Activated CD4-positive, alpha-beta T cell treated with anti-CD3 and anti-CD28 coated beads for 36 hours (primary cell): Measurements from ENCODE around the gene BACE1. TPM values are rescaled to one million over a fixed set of nuclear protein-coding genes. Genes with fewer than 3 reads are reported as not detected.
"Not testable (repeated sequence)": the region's sequence is repeated elsewhere in the genome, so short reads cannot be mapped to it uniquely, and the experiment has no call there.

Experiments used
- ATAC-seq: fragments of 200-7000 bp; cut with Tn5 transposase; one replicate; pipeline ENCODE4 v1.10.0; 2021; ENCODE audit warnings: mild to moderate bottlenecking, moderate library complexity
- CTCF ChIA-PET: fragments of 350-600 bp; sonication (Branson Sonifier 250); formaldehyde crosslinking; loops from one replicate; lab custom pipeline; 2021; ENCODE audit warnings: antibody characterized with exemption; lab: Charles Lee
- POLR2A ChIA-PET: fragments of 350-600 bp; sonication (Branson Sonifier 250); formaldehyde crosslinking; loops from one replicate; lab custom pipeline; 2021; ENCODE audit warnings: antibody characterized with exemption, inconsistent platforms; lab: Charles Lee
- DNase-seq: peaks from one replicate; pipeline ENCODE4 v3.0.0-alpha.2; 2020
- H3K27ac Mint-ChIP-seq: one replicate; pipeline ENCODE4 v1.8.0; 2021; ENCODE audit warnings: mixed read lengths
- H3K27me3 Mint-ChIP-seq: one replicate; pipeline ENCODE4 v1.8.0; 2021; ENCODE audit warnings: mixed read lengths
- H3K36me3 Mint-ChIP-seq: one replicate; pipeline ENCODE4 v1.8.0; 2021; ENCODE audit warnings: low read depth, mixed read lengths
- H3K4me1 Mint-ChIP-seq: one replicate; pipeline ENCODE4 v1.8.0; 2021; ENCODE audit warnings: mixed read lengths
- H3K4me3 Mint-ChIP-seq: one replicate; pipeline ENCODE4 v1.8.0; 2021; ENCODE audit warnings: mild to moderate bottlenecking, moderate library complexity, mixed read lengths
- H3K9me3 Mint-ChIP-seq: one replicate; pipeline ENCODE4 v1.8.0; 2021; ENCODE audit warnings: low read depth, mixed read lengths
- intact Hi-C, 2 experiments: fragments of 100-400 bp; cut with DNase I in 1 of 2; cut with micrococcal nuclease in 1 of 2; formaldehyde crosslinking; loops; one replicate each; pipeline versions ENCODE4 v1.14.2 to v1.15.1; 2022 to 2024; cut with DNase I, micrococcal nuclease
- total RNA-seq, 2 experiments: library from RNA; stranded (reverse); gene quantifications; one replicate each; pipeline ENCODE4 v1.2.3, GENCODE V29; 2021

The BACE1 gene
- total RNA-seq, 2 experiments from 2014 or later = 1.0 TPM

DNA sequence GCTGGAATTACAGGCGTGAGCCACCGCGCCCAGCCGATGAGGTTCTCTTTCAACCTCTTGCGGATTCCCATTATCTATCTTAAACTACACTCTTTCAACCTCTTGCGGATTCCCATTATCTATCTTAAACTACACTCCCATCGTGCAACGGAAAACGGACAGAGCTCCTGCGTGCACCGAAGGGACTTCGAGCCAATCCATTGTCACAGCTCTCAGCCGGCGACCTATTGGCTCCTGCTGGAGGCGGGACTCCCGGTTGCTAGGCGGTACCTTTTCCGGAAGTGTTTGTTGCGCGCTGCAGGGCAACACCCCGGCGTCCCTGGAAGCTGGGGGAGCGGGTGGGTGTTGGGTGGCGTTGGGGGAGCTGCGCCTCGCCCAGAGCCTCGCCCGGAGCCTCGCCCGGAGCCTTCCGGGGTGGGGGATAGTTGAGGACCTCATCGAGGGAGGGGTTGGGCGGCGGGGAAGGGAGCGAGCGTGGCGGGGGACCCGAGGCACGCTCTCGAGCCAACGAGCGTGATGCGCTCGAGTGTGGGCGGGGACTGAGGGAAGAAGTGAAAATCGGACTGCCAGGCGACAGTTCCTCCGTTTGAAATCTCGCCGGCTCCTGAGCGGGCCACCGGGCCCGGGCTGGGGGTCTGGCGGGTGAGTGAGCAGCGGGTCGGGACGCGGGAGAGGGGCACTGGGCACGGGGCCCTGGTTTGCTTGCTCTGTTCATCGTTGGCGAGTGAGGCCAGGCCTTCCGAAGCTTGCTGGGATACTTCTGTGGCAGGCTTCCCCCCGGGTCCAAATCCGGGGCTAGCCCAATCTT is 11.7 kb upstream of the BACE1 start, which contains the start of gene CEP164:
Gene CEP164 (plus strand): TSS at position 288 of the 808 bp plus-strand sequence. CDS start 10,733 bp downstream, outside the sequence.
- DNase-seq (peak; percentile 96), ATAC-seq (peak; percentile 97)
- intact Hi-C loops = loop anchor here (1.0 to 10.0 kb wide), 7 partner anchors 95 to 555 kb away; partner anchors contain the start of genes PCSK7 (in 2 of the 2), RNF214 (in 2 of the 2), BUD13 (in 1 of the 2) and PAFAH1B2 (in 1 of the 2)
- no peaks in the 10 kb centered on the region for H3K9me3 Mint-ChIP-seq
- no peak within 1 kb of the TSS for H3K4me3 Mint-ChIP-seq
- H3K27me3 Mint-ChIP-seq = no peaks in the 10 kb centered on the region
- H3K4me1 Mint-ChIP-seq = peaks cover 13% of the 10 kb centered on the region
- peak within 1 kb of the TSS; percentile 73 for H3K27ac Mint-ChIP-seq
- no peaks in the 10 kb centered on the region for H3K36me3 Mint-ChIP-seq
- ChIA-PET POLR2A (interaction anchor here (0.6 to 1.1 kb wide), 5 partner anchors 12 to 405 kb away, joined by 3 to 6 read pairs (median 3); partner anchors contain the start of genes BACE1 and PCSK7), CTCF (interaction anchor here (0.5 to 1.9 kb wide), 8 partner anchors 8 to 496 kb away, joined by 3 to 5 read pairs (median 4); partner anchors contain the start of genes PCSK7 and RNF214)

DNA sequence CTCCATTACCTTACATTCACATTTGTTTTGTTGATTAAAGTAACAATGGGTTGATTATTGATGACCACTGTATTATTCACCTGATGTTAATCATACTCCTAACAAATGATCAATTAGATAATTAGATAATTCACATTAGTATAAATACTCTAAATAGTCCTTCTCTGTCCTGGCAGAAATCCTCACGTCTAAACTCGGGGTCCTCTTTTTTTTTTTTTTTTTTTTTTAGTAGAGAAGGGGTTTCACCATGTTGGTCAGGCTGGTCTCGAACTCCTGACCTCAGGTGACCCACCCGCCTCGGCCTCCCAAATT is 11.2 kb upstream of the BACE1 start:
- ATAC-seq, H3K27me3 Mint-ChIP-seq, DNase-seq, H3K9me3 Mint-ChIP-seq, H3K4me3 Mint-ChIP-seq, H3K36me3 Mint-ChIP-seq, H3K27ac Mint-ChIP-seq: not testable (repeated sequence)
- CTCF ChIA-PET = interaction anchor here (0.6 to 1.9 kb wide), 5 partner anchors 8 to 496 kb away, joined by 3 to 5 read pairs (median 5); partner anchors contain the start of genes PCSK7 and RNF214
- H3K4me1 Mint-ChIP-seq = peaks cover 13% of the 10 kb centered on the region
- POLR2A ChIA-PET = interaction anchor here (0.6 to 1.1 kb wide), 4 partner anchors 11 to 404 kb away, joined by 3 read pairs; partner anchors contain the start of gene BACE1
- intact Hi-C loops = loop anchor here (1.0 to 10.0 kb wide), 7 partner anchors 95 to 555 kb away; partner anchors contain the start of genes PCSK7 (in 2 of the 2), RNF214 (in 2 of the 2), BUD13 (in 1 of the 2) and PAFAH1B2 (in 1 of the 2)

DNA sequence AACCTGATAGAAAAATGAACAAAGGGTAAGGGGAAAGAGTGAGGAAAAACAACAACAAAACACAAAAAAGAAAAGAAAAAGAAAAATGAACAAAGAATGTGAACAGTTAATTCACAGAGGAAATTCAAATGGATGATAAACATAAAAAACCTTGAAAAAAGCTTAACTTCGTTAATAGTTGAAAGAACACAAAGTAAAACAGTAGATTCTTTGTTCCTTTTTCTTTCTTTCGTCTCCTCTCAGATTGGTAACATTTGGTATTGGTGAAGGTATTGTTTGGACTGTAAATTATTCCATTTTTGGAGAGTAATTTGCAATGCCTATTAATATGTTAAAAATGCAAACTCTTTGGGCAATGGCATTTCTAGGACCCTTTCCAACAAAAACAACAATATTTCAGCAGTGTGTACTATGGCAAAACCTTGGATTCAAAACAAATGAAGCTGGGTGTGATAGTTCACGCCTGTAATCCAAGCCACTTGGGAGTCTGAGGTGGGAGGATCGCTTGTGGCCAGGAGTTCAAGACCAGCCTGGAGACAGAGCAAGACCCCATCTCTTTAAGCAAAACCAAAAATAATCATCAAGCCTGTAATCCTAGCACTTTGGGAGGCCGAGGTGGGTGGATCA is 3.3 kb upstream of the BACE1 start:
- POLR2A ChIA-PET = interaction anchor here (0.6 kb wide), 1 partner anchor 172 kb away, joined by 4 read pairs; no protein-coding TSS in a partner anchor
- H3K9me3 Mint-ChIP-seq = no peaks in the 10 kb centered on the region

DNA sequence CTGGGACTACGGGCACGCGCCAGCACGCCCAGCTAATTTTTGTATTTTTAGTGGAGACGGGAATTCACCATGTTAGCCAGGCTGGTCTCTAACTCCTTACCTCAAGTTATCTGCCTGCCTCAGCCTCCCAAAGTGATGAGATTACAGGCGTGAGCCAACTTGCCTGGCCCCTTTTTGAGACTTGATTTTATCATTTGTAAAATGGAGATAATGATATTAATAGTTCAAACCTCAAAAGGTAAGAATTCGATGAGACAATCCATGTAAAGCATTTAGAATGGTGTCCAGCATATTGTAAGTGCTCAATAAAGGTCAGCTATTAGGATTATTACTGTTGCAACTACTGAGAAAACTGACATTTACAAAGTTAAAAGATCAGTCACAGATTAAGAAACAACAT is 2.7 kb upstream of the BACE1 start:
- CTCF ChIA-PET = interaction anchor here (0.7 to 1.8 kb wide), 3 partner anchors 9 to 754 kb away, joined by 3 to 5 read pairs (median 3); partner anchors contain the start of gene CEP164
- no peak for DNase-seq
- no peak for ATAC-seq
- peaks cover 13% of the 10 kb centered on the region for H3K4me1 Mint-ChIP-seq
- H3K9me3 Mint-ChIP-seq = no peaks in the 10 kb centered on the region
- H3K36me3 Mint-ChIP-seq = no peaks in the 10 kb centered on the region
- no peak overlapping the region for H3K27ac Mint-ChIP-seq
- intact Hi-C loops = no loop called here
- H3K4me3 Mint-ChIP-seq = no peak overlapping the region
- POLR2A ChIA-PET = no interaction called here
- H3K27me3 Mint-ChIP-seq = peaks cover 21% of the 10 kb centered on the region

More for the DNA sequence above, 3.3 kb upstream of the BACE1 start:
- ATAC-seq = no peak
- peaks cover 20% of the 10 kb centered on the region for H3K27me3 Mint-ChIP-seq
- no peak overlapping the region for H3K27ac Mint-ChIP-seq
- H3K36me3 Mint-ChIP-seq = no peaks in the 10 kb centered on the region
- no peak overlapping the region for H3K4me3 Mint-ChIP-seq
- intact Hi-C loops = no loop called here
- DNase-seq = no peak
- CTCF ChIA-PET = interaction anchor here (0.7 to 1.8 kb wide), 4 partner anchors 9 to 753 kb away, joined by 3 to 5 read pairs (median 4); partner anchors contain the start of gene CEP164
- H3K4me1 Mint-ChIP-seq = peaks cover 13% of the 10 kb centered on the region

DNA sequence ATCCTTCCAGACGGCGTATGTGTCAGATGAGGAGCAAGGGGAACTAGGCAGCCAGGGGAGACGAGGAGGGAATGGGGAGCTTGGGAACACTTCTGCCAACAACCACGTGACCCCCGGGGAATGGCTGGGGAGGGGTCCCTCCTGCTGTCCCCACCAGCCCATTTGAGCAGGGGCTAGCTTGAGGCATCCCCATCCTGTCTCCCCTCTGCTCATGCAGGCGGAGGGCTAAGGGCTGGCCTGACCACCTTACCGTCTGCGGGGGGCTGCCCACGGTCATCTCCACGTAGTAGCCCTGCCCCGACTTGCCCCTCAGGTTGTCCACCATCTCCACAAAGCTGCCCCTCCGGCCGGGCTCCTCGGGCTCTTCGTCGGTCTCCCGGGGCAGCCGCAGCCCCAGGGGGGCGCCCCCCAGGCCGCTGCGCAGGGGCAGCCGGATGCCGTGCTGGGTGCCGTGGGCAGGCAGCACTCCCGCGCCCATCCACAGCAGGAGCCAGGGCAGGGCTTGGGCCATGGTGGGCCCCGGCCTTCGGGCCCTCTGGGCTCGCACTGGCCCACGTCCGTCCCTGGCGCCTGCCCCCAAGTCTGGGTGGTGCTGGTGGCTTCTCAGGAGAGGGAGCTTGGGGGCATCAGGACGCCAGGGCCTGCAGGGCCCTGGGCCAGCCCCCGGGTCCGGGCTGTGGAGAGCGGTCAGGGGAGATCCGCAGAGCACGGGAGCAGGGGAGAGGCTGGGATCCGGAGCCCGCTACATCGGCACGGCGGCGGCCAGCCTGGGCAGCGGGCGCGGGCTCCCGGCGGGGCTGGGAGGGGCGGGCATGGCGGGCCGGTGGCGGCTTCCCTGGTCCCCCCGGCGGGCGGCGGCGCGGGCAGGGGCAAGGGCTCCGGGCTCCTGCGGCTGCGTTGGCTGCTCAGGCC is 515 bp downstream of the BACE1 start:
- peak; percentile 47 for DNase-seq
- Mint-ChIP-seq H3K4me3 (peak overlapping the region; percentile 58), H3K36me3 (no peaks in the 10 kb centered on the region), H3K4me1 (peaks cover 13% of the 10 kb centered on the region), H3K27me3 (peaks cover 24% of the 10 kb centered on the region), H3K9me3 (no peaks in the 10 kb centered on the region), H3K27ac (no peak overlapping the region)
- ATAC-seq = peak; percentile 79
- intact Hi-C loops = no loop called here
- ChIA-PET CTCF (interaction anchor here (0.6 to 1.5 kb wide), 3 partner anchors 13 to 89 kb away, joined by 3 to 7 read pairs (median 3); no protein-coding TSS in a partner anchor), POLR2A (interaction anchor here (0.9 kb wide), 1 partner anchor 12 kb away, joined by 3 read pairs; no protein-coding TSS in a partner anchor)

DNA sequence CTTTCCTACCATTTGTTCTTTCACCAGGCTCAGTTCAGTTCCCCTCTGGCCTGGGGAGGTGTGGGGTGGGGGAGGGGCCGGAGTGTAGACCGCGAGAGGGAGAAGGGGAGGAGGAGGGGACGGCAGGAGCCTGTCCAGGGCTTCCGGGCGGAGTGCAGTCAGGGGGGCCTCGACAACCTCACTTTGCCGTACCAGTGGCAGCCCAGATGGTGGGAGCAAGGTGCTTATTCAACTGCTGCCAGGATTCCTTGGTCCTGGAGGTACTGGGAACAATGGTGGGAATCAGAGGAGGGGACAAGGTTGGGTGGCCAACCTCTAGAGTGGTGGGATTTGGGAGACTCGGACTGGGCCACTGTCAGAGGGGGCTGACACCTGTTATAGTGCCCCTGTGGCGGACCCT is 1.2 kb downstream of the BACE1 start:
- no peaks in the 10 kb centered on the region for H3K9me3 Mint-ChIP-seq
- no peak overlapping the region for H3K27ac Mint-ChIP-seq
- peak overlapping the region; percentile 48 for H3K4me3 Mint-ChIP-seq
- POLR2A ChIA-PET = no interaction called here
- DNase-seq (no peak), ATAC-seq (no peak)
- CTCF ChIA-PET = interaction anchor here (0.6 to 1.5 kb wide), 2 partner anchors 12 to 89 kb away, joined by 3 to 7 read pairs; no protein-coding TSS in a partner anchor
- H3K27me3 Mint-ChIP-seq = peaks cover 24% of the 10 kb centered on the region
- no peaks in the 10 kb centered on the region for H3K36me3 Mint-ChIP-seq
- intact Hi-C loops = no loop called here
- peaks cover 13% of the 10 kb centered on the region for H3K4me1 Mint-ChIP-seq

DNA sequence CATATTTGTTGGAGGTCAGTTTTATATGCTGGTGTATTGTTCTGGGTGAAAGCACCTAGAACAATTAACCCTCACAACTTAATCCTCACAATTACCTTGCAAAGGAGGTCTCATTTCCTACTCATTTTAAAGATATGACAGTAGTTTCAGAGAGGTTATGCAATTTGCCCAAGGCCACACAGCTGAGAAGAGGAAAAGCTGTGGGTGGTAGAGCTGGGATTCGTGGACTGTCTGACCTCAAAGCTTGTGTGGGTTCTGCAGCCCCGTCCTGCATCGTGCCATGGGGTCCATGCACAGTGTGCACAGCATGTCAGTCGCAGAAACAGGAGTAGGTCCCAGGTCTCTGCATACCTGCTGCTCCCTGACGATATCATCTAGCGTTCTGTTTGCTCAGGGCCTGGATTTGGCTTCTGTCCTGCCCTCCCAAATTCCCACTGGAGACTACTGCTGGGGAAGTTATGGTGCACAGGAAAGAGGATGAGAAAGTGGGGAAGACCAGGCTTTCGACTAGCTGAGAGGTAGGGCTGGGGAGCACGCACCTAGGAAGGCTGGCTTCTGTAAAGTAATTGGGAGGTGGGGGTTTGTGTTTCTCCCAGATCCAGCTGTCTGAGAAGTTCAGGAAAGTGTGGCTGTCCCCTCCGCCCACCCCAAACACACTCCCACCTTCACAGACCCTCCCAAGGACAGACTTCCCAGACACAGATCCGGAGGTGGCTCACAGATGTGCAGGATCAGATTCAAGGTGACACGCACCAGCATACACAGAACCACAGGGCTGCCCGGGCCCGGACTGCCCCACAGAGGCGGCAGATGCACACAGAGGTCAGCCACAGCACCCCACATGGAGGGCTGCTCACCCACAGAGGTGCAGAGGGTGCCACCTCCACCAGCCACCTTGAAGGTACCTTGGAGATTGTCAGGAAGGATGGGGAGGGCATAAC is 2.0 kb downstream of the BACE1 start:
- no peaks in the 10 kb centered on the region for H3K9me3 Mint-ChIP-seq

DNA sequence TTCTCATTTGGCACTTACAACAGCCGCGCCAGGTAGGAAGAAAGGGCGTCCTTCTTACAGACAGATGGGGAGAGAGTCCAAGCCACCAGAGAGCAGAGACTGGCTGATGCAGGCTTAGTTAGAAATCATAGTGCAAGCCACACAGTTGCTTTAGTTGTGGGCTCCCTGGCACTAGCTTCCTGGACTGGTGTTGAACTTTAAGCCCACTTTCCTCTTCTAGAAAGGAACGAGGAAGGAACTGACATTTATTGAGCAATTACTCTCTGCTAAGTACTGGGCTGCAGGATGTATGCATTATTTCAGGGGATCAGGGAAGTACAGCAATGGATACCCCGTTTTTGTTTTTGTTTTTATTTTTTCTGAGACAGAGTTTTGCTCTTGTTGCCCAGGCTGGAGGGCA is 3.0 kb downstream of the BACE1 start:
- POLR2A ChIA-PET = no interaction called here

More for the DNA sequence above, 2.0 kb downstream of the BACE1 start:
- H3K36me3 Mint-ChIP-seq = no peaks in the 10 kb centered on the region
- ChIA-PET POLR2A (no interaction called here), CTCF (interaction anchor here (1.5 kb wide), 1 partner anchor 11 kb away, joined by 7 read pairs; no protein-coding TSS in a partner anchor)
- H3K27me3 Mint-ChIP-seq = peaks cover 24% of the 10 kb centered on the region
- no peak overlapping the region for H3K27ac Mint-ChIP-seq
- DNase-seq (no peak), ATAC-seq (no peak)
- intact Hi-C loops = no loop called here
- no peak overlapping the region for H3K4me3 Mint-ChIP-seq
- H3K4me1 Mint-ChIP-seq = peaks cover 13% of the 10 kb centered on the region

DNA sequence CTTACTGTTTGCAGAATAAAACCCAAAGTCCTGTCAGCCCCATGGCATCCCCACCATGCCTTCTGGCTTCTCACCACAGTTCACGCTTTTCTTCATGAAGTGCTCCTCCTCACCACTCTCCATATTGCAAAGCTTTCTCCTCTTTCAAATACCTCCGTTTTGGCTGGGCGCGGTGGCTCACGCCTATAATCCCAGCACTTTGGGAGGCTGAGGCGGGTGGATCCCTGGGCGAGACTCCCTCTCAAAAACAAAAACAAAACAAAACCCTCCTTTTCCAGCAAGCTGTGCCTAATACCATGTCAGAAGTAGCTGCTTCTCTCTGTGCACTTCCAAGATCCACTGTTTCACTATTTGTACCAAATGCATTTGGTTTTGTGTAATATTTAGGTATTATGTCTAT is 6.7 kb downstream of the BACE1 start:
- Mint-ChIP-seq H3K27ac (no peak overlapping the region), H3K36me3 (no peaks in the 10 kb centered on the region), H3K4me1 (no peaks in the 10 kb centered on the region), H3K4me3 (no peak overlapping the region), H3K27me3 (peaks cover 4% of the 10 kb centered on the region), H3K9me3 (no peaks in the 10 kb centered on the region)
- no peak for DNase-seq
- POLR2A ChIA-PET = interaction anchor here (0.7 kb wide), 1 partner anchor 20 kb away, joined by 3 read pairs; no protein-coding TSS in a partner anchor
- intact Hi-C loops = no loop called here
- ATAC-seq = no peak
- CTCF ChIA-PET = interaction anchor here (0.7 kb wide), 1 partner anchor 71 kb away, joined by 3 read pairs; no protein-coding TSS in a partner anchor

More for the DNA sequence above, 3.0 kb downstream of the BACE1 start:
- CTCF ChIA-PET = no interaction called here
- H3K36me3 Mint-ChIP-seq = no peaks in the 10 kb centered on the region
- H3K27me3 Mint-ChIP-seq = peaks cover 24% of the 10 kb centered on the region
- no peak overlapping the region for H3K4me3 Mint-ChIP-seq
- H3K9me3 Mint-ChIP-seq = no peaks in the 10 kb centered on the region
- H3K27ac Mint-ChIP-seq = no peak overlapping the region
- H3K4me1 Mint-ChIP-seq = peaks cover 13% of the 10 kb centered on the region
- no peak for ATAC-seq
- no peak for DNase-seq
- intact Hi-C loops = no loop called here
